Mesenteric fat pad (tissue), 1 donor: Measurements from ENCODE around the gene PDIA4. TPM values are rescaled to one million over a fixed set of nuclear protein-coding genes. Genes with fewer than 3 reads are reported as not detected.
"Not testable (repeated sequence)": the region's sequence is repeated elsewhere in the genome, so short reads cannot be mapped to it uniquely, and the experiment has no call there.

ENCODE experiments used
- DNase-seq: peaks from one replicate; pipeline ENCODE4 v3.0.0-alpha.2; 2020; ENCODE audit warnings: low spot score
- long read RNA-seq: library from polyadenylated mRNA; unstranded; transcript quantifications from one replicate; pipeline ENCODE4 v2.0.0, GENCODE V29; 2020
- total RNA-seq: library from RNA; stranded (reverse); fragmentation: NEBNext Ultra II Directional; extraction: Animal tissue kit (Norgen Biotek cat#: 25700); gene quantifications from one replicate; pipeline ENCODE4 v1.2.1, GENCODE V29; 2021
- donor health status: DM: yes; HTN: yes; CAD: no.

Gene PDIA4
- 101 TPM for total RNA-seq
- long read RNA-seq, transcript PDIA4-203 (3 exons, 632 nt), result minor isoform, 5 of 374 reads
- long read RNA-seq, transcript PDIA4-201 (10 exons, 2,903 nt), result major isoform, 298 of 374 reads
- long read RNA-seq, partial matches to known transcripts, result 47 of 374 reads
- long read RNA-seq, other reads (novel, unspliced or antisense), result 24 of 374 reads

DNA sequence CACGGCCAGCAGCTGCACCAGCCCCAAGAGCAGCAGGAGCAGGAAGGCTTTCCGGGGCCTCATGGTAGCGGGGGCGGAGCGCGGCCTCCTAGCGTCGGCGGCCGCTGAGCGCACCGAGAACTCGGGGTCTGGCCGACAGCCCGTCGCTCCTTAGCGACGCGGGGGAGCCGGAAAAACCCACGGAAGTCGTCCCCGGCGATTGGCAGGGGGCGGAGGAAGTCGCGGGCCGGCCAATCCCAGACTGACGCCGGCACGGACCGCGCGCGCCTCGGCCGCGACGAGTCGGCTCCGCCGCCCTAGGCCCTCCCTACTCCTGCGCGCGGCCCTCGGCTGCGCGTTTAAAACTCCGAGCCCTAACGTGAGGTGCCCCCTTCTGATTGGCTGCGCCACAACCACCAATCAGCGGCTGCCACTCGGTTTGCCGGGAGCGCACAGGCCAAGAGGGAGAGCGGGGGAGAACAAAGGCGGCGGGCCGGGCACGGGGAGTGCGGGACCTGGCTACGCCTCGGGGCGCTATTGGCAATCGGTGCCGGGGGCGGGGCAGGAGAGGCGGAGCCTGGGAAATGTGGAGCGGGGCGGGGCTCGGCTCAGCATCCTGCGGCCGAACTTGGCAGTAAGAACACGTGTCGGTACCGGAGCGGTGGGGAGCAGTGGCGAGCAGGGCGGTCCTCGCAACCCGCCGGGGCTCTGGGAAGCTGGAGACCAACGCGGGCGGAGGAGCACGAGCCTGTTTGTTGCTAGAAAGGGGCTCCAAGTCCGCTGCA lies at the start of gene PDIA4:
Gene PDIA4 (minus strand): TSS at position 160 of the 764 bp plus-strand sequence. CDS start 97 bp downstream, at position 63.
- DNase-seq, result peak; percentile 100

DNA sequence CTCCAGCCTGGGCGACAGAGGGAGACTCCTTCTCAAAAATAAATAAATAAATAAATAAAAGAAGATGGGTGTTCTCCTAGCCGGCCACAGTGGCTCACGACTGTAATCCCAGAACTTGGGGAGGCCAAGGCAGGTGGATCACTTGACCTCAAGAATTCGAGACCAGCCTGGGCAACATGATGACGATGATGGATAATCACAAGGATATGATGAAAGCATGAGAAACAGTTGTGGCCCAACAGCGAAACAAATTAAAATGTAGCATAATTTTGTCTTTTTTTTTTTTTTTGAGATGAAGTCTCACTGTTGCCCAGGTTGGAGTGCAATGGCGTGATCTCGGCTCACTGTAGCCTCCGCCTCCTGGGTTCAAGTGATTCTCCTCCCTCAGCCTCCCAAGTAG lies 49.3 kb upstream of the PDIA4 start:
- no peak for DNase-seq

DNA sequence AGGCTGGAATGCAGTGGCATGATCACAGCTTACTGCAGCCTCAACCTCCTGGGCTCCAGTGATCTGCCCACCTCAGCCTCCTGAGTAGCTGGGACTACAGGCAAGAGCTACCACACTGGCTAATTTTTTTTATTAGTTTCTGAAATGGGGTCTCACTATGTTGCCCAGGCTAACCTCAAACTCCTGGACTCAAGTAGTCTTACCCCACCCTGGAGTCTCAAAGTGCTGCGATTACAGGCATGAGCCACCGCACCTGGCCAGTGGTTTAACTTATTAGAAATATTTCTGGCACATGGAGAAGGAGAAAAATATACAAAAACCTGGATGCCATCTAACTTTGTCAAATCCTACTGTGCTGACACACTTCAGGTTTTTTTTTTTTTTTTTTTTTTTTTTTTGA lies 47.0 kb upstream of the PDIA4 start:
- no peak for DNase-seq

DNA sequence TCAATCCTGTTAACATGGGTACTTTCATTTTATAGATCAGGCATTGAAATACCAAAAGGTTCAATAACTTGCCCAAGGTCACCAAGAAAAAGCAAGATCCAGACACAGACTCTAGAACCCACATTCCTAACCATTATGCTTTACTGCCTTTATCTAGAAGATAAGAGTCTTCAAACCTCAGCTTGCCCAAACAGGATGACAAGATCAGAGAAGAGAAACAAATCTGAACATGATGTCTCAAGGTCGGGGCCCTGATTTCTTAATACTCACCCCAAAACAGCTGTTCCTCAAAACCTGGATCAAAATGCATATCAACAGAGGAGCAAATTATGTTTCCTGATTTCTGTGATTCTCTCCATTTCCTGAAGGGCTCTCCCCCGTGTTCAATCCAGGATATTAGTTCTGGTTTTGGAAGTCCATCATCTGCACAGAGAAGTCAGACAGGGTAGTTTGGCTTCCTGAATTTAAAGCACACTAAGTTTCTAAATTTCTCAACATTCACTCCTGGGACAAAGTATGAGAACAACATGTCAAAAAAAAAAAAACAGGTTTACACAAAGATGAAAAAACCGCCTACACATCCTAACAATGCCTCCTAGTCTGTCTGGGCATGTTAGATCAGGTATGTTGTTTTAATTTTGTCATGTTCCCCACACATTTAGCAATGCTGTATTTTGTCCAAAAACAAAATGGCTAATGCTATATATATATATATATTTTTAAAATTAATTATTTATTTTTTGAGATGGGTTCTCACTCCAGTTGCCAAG lies 46.0 kb upstream of the PDIA4 start:
- no peak for DNase-seq

DNA sequence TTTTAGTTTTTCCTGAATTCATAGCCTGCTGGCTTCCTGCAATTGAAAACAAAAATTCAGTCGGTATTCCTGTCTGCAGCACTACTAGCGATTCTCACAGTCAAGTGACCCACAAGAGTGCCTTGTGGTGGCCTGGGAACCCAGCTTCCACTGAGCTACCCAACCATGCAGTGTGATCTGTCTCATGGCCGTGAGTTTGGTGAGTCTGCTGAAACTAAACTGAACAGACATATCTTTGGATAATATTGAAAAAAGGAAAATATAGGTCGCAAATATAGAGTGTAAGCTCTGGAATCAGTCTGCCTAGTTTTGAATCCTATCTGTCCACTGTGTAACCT lies 44.1 kb upstream of the PDIA4 start:
- DNase-seq, result no peak

GRCh38 chr7:149071641-149072437 lies 43.5 kb upstream of the PDIA4 start:
- no peak for DNase-seq

DNA sequence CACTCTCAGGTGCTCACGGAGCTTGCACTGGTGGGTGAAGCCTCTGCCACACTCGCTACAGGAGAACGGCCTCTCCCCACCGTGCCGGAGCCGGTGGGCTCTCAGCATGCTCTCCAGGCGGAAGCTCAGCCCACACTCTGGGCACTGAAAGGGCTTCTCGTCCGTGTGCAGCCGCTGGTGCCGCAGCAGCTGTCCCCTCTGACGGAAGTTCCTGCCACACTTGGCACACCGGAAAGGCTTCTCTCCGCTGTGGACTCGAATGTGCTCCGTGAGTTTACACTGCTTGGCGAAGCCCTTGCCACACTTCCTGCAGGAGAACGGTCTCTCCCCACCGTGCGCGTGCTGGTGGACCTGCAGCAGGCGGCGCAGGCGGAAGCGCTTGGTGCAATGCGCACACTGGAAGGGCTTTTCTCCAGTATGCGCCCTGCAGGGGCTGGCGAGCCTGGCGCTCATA lies 42.9 kb upstream of the PDIA4 start:
- no peak for DNase-seq

DNA sequence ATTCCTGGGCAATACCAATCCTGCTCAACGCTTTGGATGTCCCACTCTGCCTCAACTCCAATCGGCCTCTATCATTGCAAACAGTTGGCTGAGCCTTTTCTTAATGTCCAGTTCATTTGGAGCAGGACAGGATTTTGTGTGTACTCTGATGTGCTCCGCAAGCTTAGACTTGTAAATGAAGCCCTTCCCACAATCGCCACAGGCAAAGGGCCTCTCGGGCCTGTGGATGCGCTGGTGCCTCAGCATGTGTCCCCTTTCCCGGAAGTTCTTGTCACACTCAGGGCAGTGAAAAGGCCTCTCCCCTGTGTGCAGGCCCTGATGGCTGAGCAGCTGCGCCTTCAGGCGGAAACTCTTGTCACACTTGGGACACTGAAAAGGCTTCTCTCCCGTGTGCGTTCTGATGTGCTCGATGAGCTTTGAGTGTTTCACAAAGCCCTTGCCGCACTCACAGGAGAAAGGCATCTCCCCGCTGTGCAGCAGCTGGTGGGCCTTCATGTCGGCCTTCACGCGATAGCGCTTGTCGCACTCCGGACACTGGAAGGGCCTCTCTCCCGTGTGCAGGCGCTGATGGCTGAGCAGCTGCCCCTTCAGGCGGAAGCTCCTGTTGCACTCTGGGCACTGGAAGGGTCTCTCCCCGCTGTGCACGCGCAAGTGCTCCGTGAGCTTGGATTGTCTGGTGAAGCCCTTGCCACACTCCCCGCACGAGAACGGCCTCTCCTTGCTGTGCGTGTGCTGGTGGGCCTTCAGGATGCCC lies 42.2 kb upstream of the PDIA4 start:
- DNase-seq, result no peak

- no peak for DNase-seq
Measured at GRCh38 chr7:149067869-149068268, 39.6 kb upstream of the PDIA4 start.

DNA sequence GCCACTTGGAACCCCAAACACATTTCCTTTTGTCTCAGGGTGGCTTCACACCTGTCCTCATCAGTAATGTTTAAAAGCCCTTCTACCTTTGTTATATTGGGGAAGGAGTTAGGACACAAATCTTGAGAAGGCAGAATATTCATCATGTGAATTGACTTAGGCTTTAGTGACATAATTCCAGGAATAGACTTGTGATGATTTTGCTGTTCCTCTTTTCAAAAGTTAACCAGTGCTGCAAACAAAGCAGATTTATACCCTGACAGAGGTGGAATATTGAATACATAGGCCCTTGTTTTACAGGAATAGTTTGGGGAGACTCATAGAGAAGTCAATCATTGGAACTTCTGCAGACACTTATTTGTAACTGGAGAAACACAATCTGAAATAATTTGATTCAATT lies 35.2 kb upstream of the PDIA4 start:
- DNase-seq, result no peak

- DNase-seq, result not testable (repeated sequence)
Measured at GRCh38 chr7:149062217-149062899, 34.1 kb upstream of the PDIA4 start.

GRCh38 chr7:149060156-149060555 lies 31.9 kb upstream of the PDIA4 start:
- DNase-seq, result no peak

DNA sequence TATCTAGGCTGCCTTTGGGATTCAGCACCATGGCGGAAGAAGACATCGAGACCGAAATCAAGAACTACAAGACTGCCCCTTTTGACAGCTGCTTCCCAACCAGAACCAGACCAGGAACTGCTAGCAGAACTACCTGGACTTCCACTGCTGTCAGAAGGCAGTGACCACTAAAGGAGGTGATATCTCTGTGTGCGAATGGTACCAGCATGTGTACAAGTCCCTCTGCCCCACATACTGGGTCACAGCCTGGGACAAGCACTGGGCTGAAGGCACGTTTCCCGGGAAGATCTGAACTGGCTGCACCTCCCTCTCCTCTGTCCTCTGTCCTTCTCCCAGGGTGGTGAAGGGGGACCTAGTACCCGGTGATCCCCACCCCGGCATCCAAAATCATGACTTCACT lies 25.6 kb upstream of the PDIA4 start:
- DNase-seq, result no peak

GRCh38 chr7:149053384-149053783 lies 25.1 kb upstream of the PDIA4 start:
- no peak for DNase-seq

GRCh38 chr7:149050941-149051340 lies 22.6 kb upstream of the PDIA4 start:
- DNase-seq, result no peak

- DNase-seq, result no peak
Measured at GRCh38 chr7:149048805-149049204, 20.5 kb upstream of the PDIA4 start.

GRCh38 chr7:149046416-149046815 lies 18.1 kb upstream of the PDIA4 start:
- DNase-seq, result no peak

DNA sequence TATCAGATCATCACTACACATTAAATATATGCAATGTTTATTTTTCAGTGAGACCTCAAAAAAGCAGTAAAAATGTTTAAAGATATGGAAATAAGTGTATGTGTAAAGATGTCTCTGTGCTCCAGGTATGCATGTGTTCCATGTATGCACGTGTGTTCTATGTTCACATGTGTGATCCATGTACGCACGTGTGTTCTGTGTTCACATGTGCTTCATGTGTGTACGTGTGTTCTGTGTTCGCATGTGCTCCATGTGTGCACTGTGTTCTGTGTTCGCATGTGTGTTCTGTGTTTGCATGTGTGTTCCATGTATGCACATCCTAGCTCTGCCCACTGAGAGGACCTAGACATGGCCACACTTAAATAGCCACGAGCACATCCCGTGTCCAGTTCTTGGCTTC lies 15.6 kb upstream of the PDIA4 start:
- no peak for DNase-seq

GRCh38 chr7:149041350-149041749 lies 13.0 kb upstream of the PDIA4 start:
- DNase-seq, result no peak

DNA sequence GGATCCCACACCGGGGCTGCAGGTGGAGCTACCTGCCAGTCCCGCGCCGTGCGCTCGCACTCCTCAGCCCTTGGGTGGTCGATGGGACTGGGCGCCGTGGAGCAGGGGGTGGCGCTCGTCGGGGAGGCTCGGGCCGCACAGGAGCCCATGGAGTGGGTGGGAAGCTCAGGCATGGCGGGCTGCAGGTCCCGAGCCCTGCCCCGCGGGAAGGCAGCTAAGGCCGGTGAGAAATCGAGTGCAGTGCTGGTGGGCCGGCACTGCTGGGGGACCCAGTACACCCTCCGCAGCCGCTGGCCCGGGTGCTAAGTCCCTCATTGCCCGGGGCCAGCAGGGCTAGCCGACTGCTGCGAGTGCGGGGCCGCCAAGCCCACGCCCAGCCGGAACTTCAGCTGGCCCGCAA lies 10.3 kb upstream of the PDIA4 start:
- DNase-seq, result not testable (repeated sequence)
